CD8-positive, alpha-beta memory T cell (primary cell): ENCODE results near the gene FAM186B. TPM values are rescaled to one million over a fixed set of nuclear protein-coding genes. Genes with fewer than 3 reads are reported as not detected.

Experiments
- CTCF ChIA-PET: fragments of 350-600 bp; sonication (Branson Sonifier 250); formaldehyde crosslinking; loops from one replicate; lab custom pipeline; 2021; ENCODE audit warnings: antibody characterized with exemption; lab: Charles Lee
- POLR2A ChIA-PET: fragments of 350-600 bp; sonication (Branson Sonifier 250); formaldehyde crosslinking; loops from one replicate; lab custom pipeline; 2021; ENCODE audit warnings: antibody characterized with exemption; lab: Charles Lee
- DNase-seq, 5 donors: peaks; one replicate each; pipeline versions ENCODE4 v3.0.0 to v3.0.0-alpha.2; 2020 to 2022; ENCODE audit warnings: mixed read lengths in 1 of 5
- H3K27ac ChIP-seq: one replicate; pipeline ENCODE4 v1.7.0; 2013; ENCODE audit warnings: low read depth, mild to moderate bottlenecking, low read length, moderate library complexity
- H3K27me3 ChIP-seq: 2 replicates; pipeline ENCODE4 v1.7.0; 2013; ENCODE audit warnings: low read length, mild to moderate bottlenecking; ENCODE audit not compliant: insufficient read depth, poor library complexity, severe bottlenecking
- H3K36me3 ChIP-seq: 2 replicates; pipeline ENCODE4 v1.7.0; 2013; ENCODE audit warnings: mild to moderate bottlenecking, low read length, moderate library complexity; ENCODE audit not compliant: insufficient read depth
- H3K4me1 ChIP-seq: 2 replicates; pipeline ENCODE4 v1.7.0; 2013; ENCODE audit warnings: mild to moderate bottlenecking, low read length, moderate library complexity; ENCODE audit not compliant: insufficient read depth
- H3K4me3 ChIP-seq: 2 replicates; pipeline ENCODE4 v1.7.0; 2013; ENCODE audit warnings: mild to moderate bottlenecking, low read length
- H3K9me3 ChIP-seq: 2 replicates; pipeline ENCODE4 v1.7.0; 2013; ENCODE audit warnings: mild to moderate bottlenecking, low read length
- H3K27ac Mint-ChIP-seq, 8 donors: one replicate each; pipeline ENCODE4 v1.8.0; 2020 to 2021; ENCODE audit warnings: mixed read lengths in 8 of 8, mild to moderate bottlenecking in 6 of 8, inconsistent platforms in 3 of 8, moderate library complexity in 3 of 8
- H3K27me3 Mint-ChIP-seq, 2 donors: one replicate each; pipeline ENCODE4 v1.8.0; 2020 to 2021; ENCODE audit warnings: mixed read lengths in 2 of 2, mild to moderate bottlenecking in 1 of 2, moderate library complexity in 1 of 2
- H3K36me3 Mint-ChIP-seq, 3 donors: one replicate each; pipeline ENCODE4 v1.8.0; 2020 to 2021; ENCODE audit warnings: mixed read lengths in 3 of 3, inconsistent platforms in 1 of 3, mild to moderate bottlenecking in 1 of 3
- H3K4me1 Mint-ChIP-seq, 3 donors: one replicate each; pipeline ENCODE4 v1.8.0; 2020 to 2021; ENCODE audit warnings: mixed read lengths in 3 of 3, inconsistent platforms in 1 of 3, mild to moderate bottlenecking in 1 of 3
- H3K4me3 Mint-ChIP-seq, 7 donors: one replicate each; pipeline ENCODE4 v1.8.0; 2020 to 2021; ENCODE audit warnings: mixed read lengths in 7 of 7, mild to moderate bottlenecking in 6 of 7, moderate library complexity in 4 of 7, inconsistent platforms in 2 of 7
- H3K9me3 Mint-ChIP-seq, 5 donors: one replicate each; pipeline ENCODE4 v1.8.0; 2020 to 2022; ENCODE audit warnings: mixed read lengths in 5 of 5, mild to moderate bottlenecking in 3 of 5, moderate library complexity in 2 of 5, inconsistent platforms in 1 of 5
- polyA plus RNA-seq: library from polyadenylated mRNA; unstranded; fragments of 300-500 nt; fragmentation: Illumina TruSeq; gene quantifications from one replicate; pipeline ENCODE4 v1.2.3, GENCODE V29; 2021
- total RNA-seq, 2 experiments: library from RNA; stranded (reverse); gene quantifications; one replicate each; pipeline ENCODE4 v1.2.3, GENCODE V29; 2021

The FAM186B gene
- total and polyA plus RNA-seq, 3 experiments from 2014 or later = 0.11 to 0.15 TPM; not detected in 1

DNA sequence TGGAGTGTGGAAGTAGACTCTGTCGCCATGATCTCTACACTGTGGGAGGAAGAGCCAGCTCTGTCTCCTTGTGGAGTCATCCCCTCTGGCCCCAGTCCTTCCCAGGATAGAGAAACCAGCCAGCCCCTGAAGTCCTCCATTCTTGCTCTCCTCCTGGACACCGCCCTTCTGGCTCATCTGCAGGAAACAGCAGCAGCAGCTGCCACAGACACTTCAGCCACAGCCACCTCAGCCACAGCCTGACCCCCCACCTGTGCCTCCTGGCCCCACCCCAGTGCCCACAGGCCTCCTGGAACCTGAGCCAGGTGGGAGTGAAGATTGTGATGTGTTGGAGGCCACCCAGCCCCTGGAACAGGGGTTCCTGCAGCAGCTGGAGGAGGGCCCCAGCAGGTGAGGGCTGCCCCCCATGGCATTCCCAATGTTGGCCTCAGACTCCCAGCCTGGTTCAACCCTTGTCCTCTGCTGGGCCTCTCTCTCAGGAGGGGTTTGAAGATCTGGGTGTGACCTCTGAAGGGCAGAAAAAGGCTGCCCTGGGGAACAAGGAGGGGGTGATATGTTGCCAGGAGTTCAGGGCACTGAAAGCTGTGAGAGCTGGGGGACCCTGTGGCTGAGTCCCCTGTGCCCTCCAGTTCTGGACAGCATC lies 28.4 kb upstream of the FAM186B start:
- no peak overlapping the region for H3K27ac ChIP-seq
- Mint-ChIP-seq H3K27ac (peak overlapping the region in 4 of 8 donors; percentile 23 to 63 (median 62)), H3K9me3 (no peaks in the 10 kb centered on the region), H3K36me3 (peaks cover 0 to 2% (median 0%) of the 10 kb centered on the region in 3 donors), H3K27me3 (no peaks in the 10 kb centered on the region), H3K4me3 (no peak overlapping the region), H3K4me1 (peaks cover 12 to 19% (median 18%) of the 10 kb centered on the region in 3 donors)
- ChIA-PET POLR2A (no interaction called here), CTCF (interaction anchor here (0.9 to 6.0 kb wide), 4 partner anchors 8 to 74 kb away, joined by 5 to 61 read pairs (median 24); partner anchors contain the start of genes FMNL3 and PRPF40B)
- no peaks in the 10 kb centered on the region for H3K27me3 ChIP-seq
- H3K9me3 ChIP-seq = no peaks in the 10 kb centered on the region
- H3K36me3 ChIP-seq = no peaks in the 10 kb centered on the region
- H3K4me3 ChIP-seq = no peak overlapping the region
- peaks cover 13% of the 10 kb centered on the region for H3K4me1 ChIP-seq
- DNase-seq = no peak

DNA sequence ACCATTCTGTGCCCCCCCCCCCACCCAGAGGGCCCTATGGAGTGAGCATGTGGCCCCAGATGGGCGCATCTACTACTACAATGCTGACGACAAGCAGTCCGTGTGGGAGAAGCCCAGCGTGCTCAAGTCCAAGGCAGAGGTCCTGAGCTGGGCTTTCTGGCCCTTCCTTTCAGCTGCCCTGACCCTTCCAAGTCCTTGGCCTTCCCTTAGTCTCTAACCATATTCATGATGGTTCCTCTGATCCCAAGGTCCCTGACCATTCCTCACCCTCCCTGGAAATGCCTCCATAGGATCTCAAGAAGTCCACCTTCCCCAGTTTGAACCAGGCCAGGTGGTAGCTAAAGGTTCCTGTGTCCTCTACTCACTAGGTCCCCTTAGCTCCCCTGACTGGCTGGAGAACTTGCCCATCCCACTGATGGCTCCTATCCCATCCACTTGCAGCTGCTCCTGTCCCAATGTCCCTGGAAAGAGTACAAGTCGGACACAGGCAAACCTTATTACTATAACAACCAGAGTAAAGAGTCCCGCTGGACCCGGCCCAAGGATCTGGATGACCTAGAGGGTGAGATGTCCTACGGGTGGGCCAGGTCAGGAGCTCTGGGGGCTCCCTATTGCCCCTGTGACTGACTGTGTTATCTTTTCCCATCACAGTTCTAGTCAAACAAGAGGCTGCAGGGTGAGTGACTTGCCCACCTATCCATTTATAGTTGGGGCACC lies 27.7 kb upstream of the FAM186B start:
- Histone ChIP-seq H3K4me1 (peaks cover 13% of the 10 kb centered on the region), H3K27me3 (no peaks in the 10 kb centered on the region), H3K36me3 (no peaks in the 10 kb centered on the region), H3K9me3 (no peaks in the 10 kb centered on the region), H3K4me3 (no peak overlapping the region), H3K27ac (no peak overlapping the region)
- Mint-ChIP-seq H3K27ac (peak overlapping the region in 2 of 8 donors; percentile 29 to 42), H3K4me3 (no peak overlapping the region), H3K9me3 (no peaks in the 10 kb centered on the region), H3K27me3 (no peaks in the 10 kb centered on the region), H3K36me3 (peaks cover 0 to 2% (median 0%) of the 10 kb centered on the region in 3 donors), H3K4me1 (peaks cover 12 to 19% (median 18%) of the 10 kb centered on the region in 3 donors)
- ChIA-PET POLR2A (no interaction called here), CTCF (interaction anchor here (0.9 to 5.6 kb wide), 4 partner anchors 9 to 80 kb away, joined by 4 to 42 read pairs (median 6); partner anchors contain the start of gene PRPF40B)
- DNase-seq = no peak

DNA sequence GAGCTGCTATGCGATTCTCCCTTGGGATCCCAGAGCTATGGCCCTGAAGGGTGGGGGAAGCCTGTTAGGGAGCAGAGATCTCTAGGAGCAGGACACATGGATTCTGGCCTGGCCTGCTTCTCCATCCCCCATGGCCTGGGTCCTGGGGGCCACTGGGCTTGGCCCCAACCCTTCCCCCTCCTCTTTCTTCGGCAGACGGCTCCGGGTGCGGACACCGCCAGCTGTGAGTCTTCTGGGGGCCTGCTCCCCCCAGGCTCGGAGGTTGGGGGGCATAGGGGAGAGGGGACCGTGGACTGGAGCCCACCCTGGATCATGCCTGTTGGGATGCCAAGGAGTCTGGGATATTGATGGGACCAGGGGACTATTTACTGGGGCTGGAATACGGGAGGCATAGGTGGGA lies 27.0 kb upstream of the FAM186B start:
- no peak for DNase-seq
- H3K9me3 Mint-ChIP-seq = no peaks in the 10 kb centered on the region
- Histone ChIP-seq H3K4me3 (no peak overlapping the region), H3K27me3 (no peaks in the 10 kb centered on the region), H3K27ac (no peak overlapping the region), H3K9me3 (no peaks in the 10 kb centered on the region), H3K36me3 (no peaks in the 10 kb centered on the region), H3K4me1 (peaks cover 13% of the 10 kb centered on the region)
- no peaks in the 10 kb centered on the region for H3K27me3 Mint-ChIP-seq
- POLR2A ChIA-PET = no interaction called here
- no peak overlapping the region for H3K27ac Mint-ChIP-seq
- H3K4me3 Mint-ChIP-seq = no peak overlapping the region
- peaks cover 12 to 19% (median 18%) of the 10 kb centered on the region in 3 donors for H3K4me1 Mint-ChIP-seq
- peaks cover 0 to 2% (median 0%) of the 10 kb centered on the region in 3 donors for H3K36me3 Mint-ChIP-seq
- CTCF ChIA-PET = interaction anchor here (1.5 to 3.0 kb wide), 4 partner anchors 10 to 79 kb away, joined by 4 to 7 read pairs (median 7); partner anchors contain the start of genes FMNL3 and PRPF40B

DNA sequence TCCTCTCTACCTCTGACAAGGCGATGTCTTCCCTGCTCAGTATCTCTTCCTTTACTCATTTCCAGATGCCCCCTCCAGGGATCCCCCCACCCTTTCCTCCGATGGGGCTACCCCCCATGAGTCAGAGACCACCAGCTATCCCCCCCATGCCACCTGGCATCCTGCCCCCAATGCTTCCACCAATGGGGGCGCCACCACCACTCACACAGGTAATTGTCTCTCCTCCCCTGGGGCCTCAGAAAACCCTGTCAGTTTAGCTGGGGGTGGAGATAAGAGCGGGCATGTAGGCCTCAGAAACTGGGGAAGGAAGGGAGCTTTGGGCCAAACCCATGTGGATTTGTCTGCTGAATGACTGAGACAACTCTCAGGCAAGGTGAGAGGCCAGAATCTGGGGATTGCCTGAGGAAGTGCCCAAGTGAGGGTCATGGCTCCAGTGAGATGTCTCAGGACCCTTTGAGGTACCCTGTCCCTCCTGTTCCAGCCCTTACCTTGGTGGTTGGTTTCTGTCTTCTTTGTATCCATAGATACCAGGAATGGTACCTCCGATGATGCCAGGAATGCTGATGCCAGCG lies 26.0 kb upstream of the FAM186B start:
- no peak overlapping the region for H3K27ac ChIP-seq
- ChIA-PET CTCF (interaction anchor here (0.6 to 3.0 kb wide), 5 partner anchors 9 to 405 kb away, joined by 3 to 7 read pairs (median 7); partner anchors contain the start of genes FMNL3 and PRPF40B), POLR2A (no interaction called here)
- H3K4me1 Mint-ChIP-seq = peaks cover 4 to 9% (median 9%) of the 10 kb centered on the region in 3 donors
- no peak overlapping the region for H3K4me3 ChIP-seq
- no peaks in the 10 kb centered on the region for H3K36me3 ChIP-seq
- no peaks in the 10 kb centered on the region for H3K9me3 Mint-ChIP-seq
- peak overlapping the region in 1 of 8 donors; percentile 9 for H3K27ac Mint-ChIP-seq
- H3K4me1 ChIP-seq = peaks cover 3% of the 10 kb centered on the region
- no peaks in the 10 kb centered on the region for H3K9me3 ChIP-seq
- peaks cover 0 to 2% (median 0%) of the 10 kb centered on the region in 3 donors for H3K36me3 Mint-ChIP-seq
- no peaks in the 10 kb centered on the region for H3K27me3 ChIP-seq
- H3K4me3 Mint-ChIP-seq = no peak overlapping the region
- H3K27me3 Mint-ChIP-seq = no peaks in the 10 kb centered on the region
- DNase-seq = no peak

DNA sequence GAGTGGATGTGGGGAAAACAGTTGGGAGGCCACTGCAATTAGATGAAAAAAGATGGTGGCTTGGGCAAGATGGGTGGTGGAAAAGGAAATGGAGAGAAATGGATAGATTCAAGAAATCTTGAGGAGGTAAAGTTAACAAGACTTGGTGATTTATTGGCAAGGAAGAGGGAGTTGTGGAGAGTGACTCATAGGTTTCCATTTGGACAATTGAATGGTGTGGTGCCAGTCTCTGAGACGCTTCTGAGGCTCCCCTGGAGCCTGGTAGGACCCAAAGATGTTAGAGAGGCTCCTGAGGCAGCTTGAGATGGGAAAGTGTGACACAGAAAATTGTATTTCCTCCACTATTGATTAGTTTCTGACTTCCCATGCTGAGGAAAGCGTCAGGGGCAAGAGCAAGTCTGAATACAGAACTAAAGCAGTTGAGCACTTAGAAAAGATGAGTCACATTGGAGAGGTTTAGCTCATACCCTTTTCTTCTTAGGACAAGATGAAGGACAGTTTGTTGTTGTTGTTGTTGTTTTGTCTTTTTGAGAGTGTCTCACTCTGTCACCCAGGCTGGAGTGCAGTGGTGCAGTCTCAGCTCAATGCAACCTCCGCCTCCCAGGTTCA lies 22.4 kb upstream of the FAM186B start:
- Histone ChIP-seq H3K4me1 (peaks cover 5% of the 10 kb centered on the region), H3K36me3 (no peaks in the 10 kb centered on the region), H3K4me3 (no peak overlapping the region), H3K9me3 (no peaks in the 10 kb centered on the region), H3K27ac (no peak overlapping the region), H3K27me3 (no peaks in the 10 kb centered on the region)
- DNase-seq = no peak
- peaks cover 6 to 10% (median 10%) of the 10 kb centered on the region in 3 donors for H3K4me1 Mint-ChIP-seq
- H3K27ac Mint-ChIP-seq = peak overlapping the region in 1 of 8 donors; percentile 45
- no peaks in the 10 kb centered on the region for H3K27me3 Mint-ChIP-seq
- no peak overlapping the region for H3K4me3 Mint-ChIP-seq
- CTCF ChIA-PET = interaction anchor here (0.9 to 1.9 kb wide), 4 partner anchors 9 to 150 kb away, joined by 3 to 6 read pairs (median 4); no protein-coding TSS in a partner anchor
- POLR2A ChIA-PET = no interaction called here
- H3K36me3 Mint-ChIP-seq = peaks cover 0 to 2% (median 0%) of the 10 kb centered on the region in 3 donors
- no peaks in the 10 kb centered on the region for H3K9me3 Mint-ChIP-seq

DNA sequence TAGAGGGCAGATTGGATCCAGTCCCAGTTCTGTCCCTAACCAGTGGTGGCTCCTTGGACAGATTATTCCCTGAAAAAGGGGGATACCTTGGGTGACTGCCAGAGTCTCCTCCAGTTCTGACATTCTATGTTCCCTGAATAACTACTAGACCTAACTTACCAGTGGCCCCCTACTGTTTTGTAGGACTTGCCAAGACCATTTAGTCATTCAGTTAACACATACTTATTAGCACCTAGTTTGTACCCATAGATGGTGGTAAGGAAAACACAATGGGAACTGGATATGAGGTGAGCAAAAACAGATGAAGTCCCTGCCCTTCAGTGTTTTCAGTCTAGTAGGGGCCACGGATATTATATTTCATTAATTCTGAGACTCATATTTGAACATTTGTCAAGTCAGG lies 21.4 kb upstream of the FAM186B start:
- POLR2A ChIA-PET = no interaction called here
- CTCF ChIA-PET = interaction anchor here (1.0 to 2.2 kb wide), 3 partner anchors 10 to 114 kb away, joined by 3 to 7 read pairs (median 6); partner anchors contain the start of gene TMBIM6
- DNase-seq = no peak
- Histone ChIP-seq H3K27me3 (no peaks in the 10 kb centered on the region), H3K9me3 (no peaks in the 10 kb centered on the region), H3K4me1 (peaks cover 9% of the 10 kb centered on the region), H3K4me3 (no peak overlapping the region), H3K36me3 (no peaks in the 10 kb centered on the region), H3K27ac (no peak overlapping the region)
- H3K36me3 Mint-ChIP-seq = no peaks in the 10 kb centered on the region
- H3K4me3 Mint-ChIP-seq = no peak overlapping the region
- no peak overlapping the region for H3K27ac Mint-ChIP-seq
- H3K4me1 Mint-ChIP-seq = peaks cover 14 to 19% (median 19%) of the 10 kb centered on the region in 3 donors
- no peaks in the 10 kb centered on the region for H3K9me3 Mint-ChIP-seq
- H3K27me3 Mint-ChIP-seq = no peaks in the 10 kb centered on the region

DNA sequence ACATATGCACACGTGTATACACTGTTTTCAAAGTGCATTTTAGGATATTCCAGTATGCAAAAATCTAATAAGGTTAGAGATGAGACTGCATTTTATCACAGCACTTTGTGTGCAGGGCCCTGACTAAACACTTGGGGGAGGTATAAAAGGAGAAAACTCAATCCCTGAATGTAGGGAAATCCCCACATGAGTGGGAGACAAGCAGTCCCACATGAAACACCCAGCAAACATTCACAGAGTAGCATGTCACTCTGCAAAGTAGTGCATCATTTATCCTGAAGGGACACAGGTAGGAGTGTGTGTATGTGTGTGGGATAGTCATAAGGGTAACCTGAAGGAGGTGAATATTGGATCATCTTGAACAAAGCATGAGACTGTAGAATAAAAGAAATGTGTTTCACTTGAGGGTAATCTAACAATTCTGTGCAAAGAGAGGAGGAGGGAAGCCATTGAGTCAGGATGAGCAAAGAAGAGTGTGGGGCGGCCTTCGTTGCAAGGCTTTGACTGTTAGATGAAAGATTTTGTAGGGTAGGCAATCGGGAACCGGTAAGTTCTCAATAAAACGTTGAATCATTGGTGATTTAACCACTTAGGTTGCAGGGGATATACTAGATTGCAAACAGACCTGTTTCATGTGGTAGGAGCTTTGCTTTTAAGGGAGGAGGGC lies 20.9 kb upstream of the FAM186B start:
- peaks cover 18 to 25% (median 24%) of the 10 kb centered on the region in 3 donors for H3K4me1 Mint-ChIP-seq
- DNase-seq = peak in 1 of 5 donors; percentile 31
- H3K36me3 Mint-ChIP-seq = no peaks in the 10 kb centered on the region
- no peaks in the 10 kb centered on the region for H3K9me3 Mint-ChIP-seq
- ChIA-PET CTCF (interaction anchor here (1.3 to 6.1 kb wide), 4 partner anchors 10 to 115 kb away, joined by 3 to 42 read pairs (median 6); partner anchors contain the start of gene TMBIM6), POLR2A (no interaction called here)
- H3K4me1 ChIP-seq = peaks cover 14% of the 10 kb centered on the region
- no peaks in the 10 kb centered on the region for H3K27me3 ChIP-seq
- H3K4me3 ChIP-seq = no peak overlapping the region
- no peak overlapping the region for H3K4me3 Mint-ChIP-seq
- H3K9me3 ChIP-seq = no peaks in the 10 kb centered on the region
- H3K36me3 ChIP-seq = no peaks in the 10 kb centered on the region
- H3K27ac ChIP-seq = no peak overlapping the region
- no peaks in the 10 kb centered on the region for H3K27me3 Mint-ChIP-seq
- H3K27ac Mint-ChIP-seq = no peak overlapping the region
